ENCODE measurements around the gene CCDC174.
"Not testable (repeated sequence)": the region's sequence is repeated elsewhere in the genome, so short reads cannot be mapped to it uniquely, and the experiment has no call there.

DNA sequence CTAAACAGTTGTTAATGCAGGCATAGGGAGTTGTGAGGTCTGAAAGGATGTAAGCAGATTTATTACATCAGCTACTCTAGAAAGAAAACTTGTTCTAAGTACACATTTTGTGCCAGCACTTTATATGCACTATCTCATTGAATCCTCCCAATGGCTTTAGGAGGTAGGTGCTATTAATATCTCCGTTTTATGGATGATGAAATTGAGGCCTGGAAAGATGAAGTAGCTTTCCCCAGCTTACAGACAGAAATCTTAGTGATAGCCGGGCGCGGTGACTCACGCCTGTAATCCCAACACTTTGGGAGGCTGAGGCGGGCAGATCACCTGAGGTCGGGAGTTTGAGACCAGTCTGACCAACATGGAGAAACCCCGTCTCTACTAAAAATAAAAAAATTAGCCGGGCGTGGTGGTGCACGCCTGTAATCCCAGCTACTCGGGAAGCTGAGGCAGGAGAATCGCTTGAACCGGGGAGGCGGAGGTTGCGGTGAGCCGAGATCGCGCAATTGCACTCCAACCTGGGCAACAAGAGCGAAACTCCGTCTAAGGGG, 872 bp downstream of the CCDC174 start:
- not testable (repeated sequence) for TF ChIP-seq EZH2phosphoT487 (IDR thresholded peaks at IDR 0.05; ENCODE audit: insufficient read depth, low read depth); EZH2 (IDR thresholded peaks at IDR 0.05; ENCODE audit: insufficient read depth, poor library complexity, severe bottlenecking)

Data from GM23248 (cell line).